Loucy (cell line): Measurements from ENCODE around the gene PIK3R1.

Source experiments
- CTCF ChIP-seq: fragments of 200-600 bp; sonication (generic); conservative IDR thresholded peaks from 2 replicates; pipeline ENCODE4 v1.5.1; 2014; ENCODE audit warnings: mild to moderate bottlenecking, antibody characterized with exemption, low read length
- EZH2phosphoT487 ChIP-seq: fragments of 200-600 bp; IDR thresholded peaks from 2 replicates; pipeline ENCODE4 v1.6.1; 2018; ENCODE audit warnings: antibody characterized with exemption, mild to moderate bottlenecking, moderate library complexity, borderline replicate concordance

- TF ChIP-seq CTCF (no peak), EZH2phosphoT487 (no peak)
Measured at GRCh38 chr5:68225188-68225910, 9.8 kb downstream of the PIK3R1 start.
